Amniotic stem cell (primary cell): ENCODE data around the gene HGFAC.
"Not testable (repeated sequence)": the region's sequence is repeated elsewhere in the genome, so short reads cannot be mapped to it uniquely, and the experiment has no call there.

Experiments
- DNase-seq: peaks from one replicate; lab custom pipeline; 2025; lab: John Stamatoyannopoulos, UW

Gene HGFAC

DNA sequence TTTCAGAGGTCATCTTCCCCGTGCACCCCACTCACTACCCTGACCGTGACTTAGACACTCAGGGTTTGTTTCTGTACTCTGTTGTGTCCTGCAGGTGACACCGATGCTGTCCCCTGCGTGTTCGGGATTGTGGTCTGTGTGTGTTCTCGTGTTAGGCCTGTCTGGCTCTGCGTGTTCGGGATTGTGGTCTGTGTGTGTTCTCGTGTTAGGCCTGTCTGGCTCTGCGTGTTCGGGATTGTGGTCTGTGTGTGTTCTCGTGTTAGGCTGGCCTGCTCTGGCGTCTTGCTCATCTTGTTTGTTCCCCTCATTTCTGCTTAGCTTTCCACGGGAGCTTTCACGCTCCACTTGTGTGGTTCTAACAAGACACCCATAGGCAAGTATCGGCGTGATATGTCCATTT lies 30.6 kb upstream of the HGFAC start:
- not testable (repeated sequence) for DNase-seq

- DNase-seq: no peak
Measured at GRCh38 chr4:3411676-3412075, 30.1 kb upstream of the HGFAC start.

GRCh38 chr4:3412257-3413020 lies 29.3 kb upstream of the HGFAC start:
- no peak for DNase-seq

- no peak for DNase-seq
Measured at GRCh38 chr4:3413217-3413671, 28.5 kb upstream of the HGFAC start.

DNA sequence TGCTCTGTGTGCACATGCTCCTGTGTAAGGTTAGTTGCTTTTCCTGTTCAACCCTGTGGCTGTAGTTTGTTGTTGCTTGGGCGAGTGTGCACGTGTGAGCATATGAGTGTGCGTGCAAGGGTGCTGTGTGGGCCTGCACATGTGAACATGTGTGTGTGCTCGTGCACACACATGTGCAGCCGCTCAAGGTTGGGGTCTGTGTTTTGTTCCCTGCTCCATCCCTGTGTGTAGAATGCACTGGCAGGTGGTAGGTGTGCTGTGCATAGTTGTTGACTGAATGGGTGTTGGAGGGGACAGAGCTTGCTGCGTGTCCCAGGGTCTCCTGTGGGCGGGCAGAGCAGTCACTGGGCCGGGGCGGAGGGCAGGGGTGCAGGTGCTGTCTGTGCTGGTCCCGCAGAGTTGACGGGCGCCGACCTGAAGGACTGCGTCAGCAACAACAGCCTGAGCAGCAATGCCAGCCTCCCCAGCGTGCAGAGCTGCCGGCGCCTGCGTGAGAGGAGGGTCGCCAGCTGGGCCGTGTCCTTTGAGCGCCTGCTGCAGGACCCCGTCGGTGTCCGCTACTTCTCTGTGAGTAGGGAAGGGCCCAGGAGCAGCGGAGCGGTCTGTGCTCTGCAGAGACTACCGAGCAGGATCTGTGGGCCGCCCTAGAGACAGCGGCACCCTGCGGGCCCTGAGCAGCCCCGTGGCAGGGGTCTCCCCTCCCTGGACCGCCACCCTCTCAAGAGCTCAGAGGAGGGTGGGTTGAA lies 27.9 kb upstream of the HGFAC start:
- DNase-seq: no peak

GRCh38 chr4:3414421-3415279 lies 27.1 kb upstream of the HGFAC start:
- DNase-seq: no peak

- no peak for DNase-seq
Measured at GRCh38 chr4:3415471-3416141, 26.2 kb upstream of the HGFAC start.

- DNase-seq: no peak
Measured at GRCh38 chr4:3416270-3416669, 25.5 kb upstream of the HGFAC start.

GRCh38 chr4:3416821-3417221 lies 24.9 kb upstream of the HGFAC start:
- no peak for DNase-seq

DNA sequence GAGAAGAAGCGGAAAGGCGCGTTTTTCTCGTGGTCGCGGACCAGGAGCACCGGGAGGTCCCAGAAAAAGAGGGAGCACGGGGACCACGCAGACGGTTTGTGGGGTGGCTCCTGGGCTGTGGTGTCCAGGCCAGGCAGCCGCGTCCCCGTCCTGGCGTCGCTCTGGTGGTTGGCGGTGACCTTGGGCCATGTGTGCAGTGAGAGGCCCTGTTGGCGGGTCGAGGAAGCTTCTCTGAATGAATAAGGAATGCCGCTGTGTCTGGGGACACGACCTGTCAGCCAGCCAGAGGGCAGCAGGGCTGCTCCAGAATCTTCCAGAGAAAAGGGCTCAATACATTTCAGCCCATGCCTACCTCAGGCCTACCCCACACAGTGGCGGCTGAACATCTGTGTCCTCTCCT lies 24.3 kb upstream of the HGFAC start:
- no peak for DNase-seq

DNA sequence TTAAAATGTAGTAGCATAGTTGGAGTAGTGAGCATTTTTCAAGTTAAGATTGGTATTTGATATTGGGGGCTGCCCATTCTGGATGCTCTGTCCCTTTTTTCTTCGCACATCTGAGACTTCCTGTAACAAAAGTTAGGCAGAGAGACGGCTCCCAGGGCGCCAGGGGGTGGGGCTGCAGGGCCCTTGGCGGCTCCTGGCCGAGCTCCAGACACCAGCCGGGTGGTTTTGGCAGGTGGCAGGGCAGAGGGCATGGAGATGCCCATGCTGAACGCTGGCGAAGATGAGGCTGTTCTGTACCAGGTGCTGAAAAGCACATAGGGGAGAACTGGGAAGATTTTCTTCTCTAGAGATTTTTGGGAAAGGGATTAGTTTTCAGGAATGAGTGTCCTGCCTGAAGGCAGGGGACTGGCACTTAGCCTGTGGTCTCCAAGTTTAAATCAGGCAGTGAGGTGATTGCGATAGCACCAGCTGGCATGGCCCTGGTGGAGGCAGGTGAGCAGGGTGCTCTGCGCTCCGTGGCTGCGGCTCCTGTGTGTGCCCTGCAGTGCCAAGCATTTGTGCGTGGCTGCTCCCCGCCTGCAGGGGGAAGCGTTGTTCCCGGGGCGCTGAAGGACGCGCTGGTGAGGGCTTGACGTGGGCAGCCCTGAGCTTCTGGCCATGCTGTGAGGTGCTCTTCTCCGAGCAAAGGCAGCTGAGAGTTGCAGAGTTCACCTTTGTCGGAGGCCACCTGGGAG lies 23.6 kb upstream of the HGFAC start:
- DNase-seq: no peak

GRCh38 chr4:3419836-3420605 lies 21.7 kb upstream of the HGFAC start:
- no peak for DNase-seq

- DNase-seq: no peak
Measured at GRCh38 chr4:3420606-3420955, 21.2 kb upstream of the HGFAC start.

DNA sequence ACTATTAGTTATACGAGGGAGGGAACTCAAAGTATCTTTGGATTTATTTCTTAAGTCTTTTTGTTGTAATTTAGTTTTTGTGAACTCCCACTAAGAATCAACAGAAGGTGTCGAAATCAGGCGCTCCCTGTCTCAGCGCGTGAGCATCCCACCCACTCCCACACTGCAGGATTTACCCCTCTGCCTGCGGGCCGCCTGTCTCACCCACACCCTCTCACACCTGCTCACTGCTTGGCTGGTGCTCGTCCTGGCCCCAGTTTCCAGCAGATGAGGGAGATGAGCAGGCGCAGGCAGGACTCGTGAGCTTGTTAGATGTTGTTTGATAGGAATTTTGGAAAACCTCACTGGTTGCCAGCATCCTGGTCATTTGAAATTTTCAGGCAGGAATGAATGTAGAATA lies 20.8 kb upstream of the HGFAC start:
- no peak for DNase-seq

DNA sequence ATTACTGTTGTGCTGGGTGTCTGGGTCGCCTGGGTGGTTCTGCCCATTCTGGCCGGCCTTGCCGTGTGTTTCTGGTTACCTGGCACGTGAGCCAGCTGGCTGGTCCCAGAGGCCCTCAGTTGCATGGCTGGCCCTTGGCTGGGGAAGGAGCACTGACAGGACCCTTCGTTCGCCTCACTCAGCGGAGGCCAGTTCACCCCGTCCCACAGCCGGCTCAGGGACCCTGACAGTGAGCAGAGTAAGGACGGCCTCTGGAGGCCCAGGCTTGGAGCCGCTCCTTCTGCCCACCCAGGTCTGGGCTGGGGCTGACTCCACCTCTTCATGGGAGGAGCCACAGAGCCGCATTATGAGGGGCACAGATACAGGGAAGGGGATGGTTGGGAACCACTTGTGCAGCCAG lies 20.3 kb upstream of the HGFAC start:
- no peak for DNase-seq

- DNase-seq: no peak
Measured at GRCh38 chr4:3422241-3422801, 19.4 kb upstream of the HGFAC start.

GRCh38 chr4:3422808-3423297 lies 18.9 kb upstream of the HGFAC start:
- DNase-seq: no peak

DNA sequence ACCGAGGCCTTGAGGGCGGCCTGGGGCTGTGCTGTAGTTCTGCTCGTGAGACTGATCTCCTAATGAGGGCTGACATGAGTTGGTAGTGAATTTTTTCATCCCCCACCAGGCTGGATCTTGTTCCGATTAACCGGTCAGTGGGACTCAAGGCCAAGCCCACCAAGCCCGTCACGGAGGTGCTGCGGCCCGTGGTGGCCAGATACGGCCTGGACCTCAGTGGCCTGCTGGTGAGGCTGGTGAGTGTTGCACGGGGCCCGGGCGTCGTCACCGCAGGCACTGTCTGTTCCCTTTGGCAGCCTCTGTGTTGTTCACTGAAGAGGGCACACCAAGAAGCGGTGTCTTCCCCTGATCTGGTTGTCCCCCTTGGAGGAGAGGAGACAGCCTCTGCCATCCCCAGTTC lies 18.4 kb upstream of the HGFAC start:
- DNase-seq: no peak

- DNase-seq: no peak
Measured at GRCh38 chr4:3423952-3424351, 17.8 kb upstream of the HGFAC start.

GRCh38 chr4:3424522-3425095 lies 17.2 kb upstream of the HGFAC start:
- DNase-seq: no peak
